ENCODE results near the gene DEXI. TPM values are rescaled to one million over a fixed set of nuclear protein-coding genes. Genes with fewer than 3 reads are reported as not detected.

DEXI gene
- total and polyA plus RNA-seq, 2 of the 13 experiments (the other 11 are each of a cell fraction or from before 2014, with no cell fraction given), result 51.5 to 70.4 TPM

DNA sequence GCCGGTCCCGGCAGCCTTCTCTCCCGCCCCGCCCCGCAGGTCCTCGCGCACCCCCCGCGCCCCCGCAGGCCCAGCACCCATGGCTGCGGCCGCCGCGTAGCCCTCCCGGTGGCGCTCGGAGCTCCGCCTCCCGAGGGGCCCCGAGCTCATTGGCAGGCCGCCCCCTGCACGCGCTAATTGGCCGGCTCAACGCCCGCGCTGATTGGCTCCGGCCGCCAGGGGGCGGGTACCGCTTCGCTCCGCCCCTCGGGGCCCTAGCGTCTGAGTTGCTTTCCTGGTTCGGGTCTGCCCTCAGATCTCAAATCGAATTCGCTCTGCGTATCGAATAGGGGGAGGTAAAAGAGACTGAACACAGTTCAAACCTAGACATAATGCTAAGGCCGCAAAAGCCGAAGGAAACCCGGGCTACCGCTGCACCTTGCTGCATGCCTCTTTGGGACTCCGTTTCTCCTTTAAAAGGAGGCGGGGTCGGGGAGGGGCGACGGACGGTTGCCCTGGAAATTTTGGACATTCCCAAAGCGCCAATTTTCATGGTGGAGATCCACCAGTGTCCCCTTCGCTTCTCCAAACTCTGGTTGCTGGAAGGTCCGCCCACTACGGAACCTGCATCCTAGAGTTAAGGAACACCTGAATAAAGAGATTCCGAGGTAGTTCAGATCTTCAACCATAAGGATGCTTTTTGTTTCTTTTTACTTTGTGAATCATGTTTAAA lies at the start of gene DEXI (continued):
- TF ChIP-seq, protein P1, sequence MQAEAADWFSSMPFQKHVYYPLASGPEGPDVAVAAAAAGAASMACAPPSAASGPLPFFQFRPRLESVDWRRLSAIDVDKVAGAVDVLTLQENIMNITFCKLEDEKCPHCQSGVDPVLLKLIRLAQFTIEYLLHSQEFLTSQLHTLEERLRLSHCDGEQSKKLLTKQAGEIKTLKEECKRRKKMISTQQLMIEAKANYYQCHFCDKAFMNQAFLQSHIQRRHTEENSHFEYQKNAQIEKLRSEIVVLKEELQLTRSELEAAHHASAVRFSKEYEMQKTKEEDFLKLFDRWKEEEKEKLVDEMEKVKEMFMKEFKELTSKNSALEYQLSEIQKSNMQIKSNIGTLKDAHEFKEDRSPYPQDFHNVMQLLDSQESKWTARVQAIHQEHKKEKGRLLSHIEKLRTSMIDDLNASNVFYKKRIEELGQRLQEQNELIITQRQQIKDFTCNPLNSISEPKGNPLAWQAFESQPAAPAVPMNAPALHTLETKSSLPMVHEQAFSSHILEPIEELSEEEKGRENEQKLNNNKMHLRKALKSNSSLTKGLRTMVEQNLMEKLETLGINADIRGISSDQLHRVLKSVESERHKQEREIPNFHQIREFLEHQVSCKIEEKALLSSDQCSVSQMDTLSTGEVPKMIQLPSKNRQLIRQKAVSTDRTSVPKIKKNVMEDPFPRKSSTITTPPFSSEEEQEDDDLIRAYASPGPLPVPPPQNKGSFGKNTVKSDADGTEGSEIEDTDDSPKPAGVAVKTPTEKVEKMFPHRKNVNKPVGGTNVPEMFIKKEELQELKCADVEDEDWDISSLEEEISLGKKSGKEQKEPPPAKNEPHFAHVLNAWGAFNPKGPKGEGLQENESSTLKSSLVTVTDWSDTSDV (CRISPR knock-in tag; IDR thresholded peaks at IDR 0.05), result no peak
- TF ChIP-seq, protein P2, sequence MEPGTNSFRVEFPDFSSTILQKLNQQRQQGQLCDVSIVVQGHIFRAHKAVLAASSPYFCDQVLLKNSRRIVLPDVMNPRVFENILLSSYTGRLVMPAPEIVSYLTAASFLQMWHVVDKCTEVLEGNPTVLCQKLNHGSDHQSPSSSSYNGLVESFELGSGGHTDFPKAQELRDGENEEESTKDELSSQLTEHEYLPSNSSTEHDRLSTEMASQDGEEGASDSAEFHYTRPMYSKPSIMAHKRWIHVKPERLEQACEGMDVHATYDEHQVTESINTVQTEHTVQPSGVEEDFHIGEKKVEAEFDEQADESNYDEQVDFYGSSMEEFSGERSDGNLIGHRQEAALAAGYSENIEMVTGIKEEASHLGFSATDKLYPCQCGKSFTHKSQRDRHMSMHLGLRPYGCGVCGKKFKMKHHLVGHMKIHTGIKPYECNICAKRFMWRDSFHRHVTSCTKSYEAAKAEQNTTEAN (CRISPR knock-in tag; conservative IDR thresholded peaks at IDR 0.05), result no peak
- TF ChIP-seq ZSCAN22 (CRISPR knock-in tag; IDR thresholded peaks at IDR 0.05), result no peak
- no peak for TF ChIP-seq ELF4 (CRISPR knock-in tag; IDR thresholded peaks at IDR 0.05; ENCODE audit: borderline replicate concordance)
- TF ChIP-seq NFRKB (IDR thresholded peaks at IDR 0.05), result no peak
- TF ChIP-seq ZBTB42 (CRISPR knock-in tag; IDR thresholded peaks at IDR 0.05), result 0 out of 2 replicates have a peak, but pooled peaks have one; percentile 53
- TF ChIP-seq ZSCAN31 (CRISPR knock-in tag; IDR thresholded peaks at IDR 0.05; ENCODE audit: low read depth), result no peak
- TF ChIP-seq KMT2B (CRISPR knock-in tag; IDR thresholded peaks at IDR 0.05), result peak; percentile 37
- TF ChIP-seq TOPORS (CRISPR knock-in tag; IDR thresholded peaks at IDR 0.05), result no peak
- TF ChIP-seq ZNF430 (CRISPR knock-in tag; IDR thresholded peaks at IDR 0.05), result no peak
- no peak for TF ChIP-seq ZNF382 (CRISPR knock-in tag; IDR thresholded peaks at IDR 0.05; ENCODE audit: borderline replicate concordance)
- TF ChIP-seq ZNF768 (CRISPR knock-in tag; IDR thresholded peaks at IDR 0.05), result no peak
- TF ChIP-seq ZNF672 (CRISPR knock-in tag; IDR thresholded peaks at IDR 0.05), result no peak
- TF ChIP-seq, protein P3, sequence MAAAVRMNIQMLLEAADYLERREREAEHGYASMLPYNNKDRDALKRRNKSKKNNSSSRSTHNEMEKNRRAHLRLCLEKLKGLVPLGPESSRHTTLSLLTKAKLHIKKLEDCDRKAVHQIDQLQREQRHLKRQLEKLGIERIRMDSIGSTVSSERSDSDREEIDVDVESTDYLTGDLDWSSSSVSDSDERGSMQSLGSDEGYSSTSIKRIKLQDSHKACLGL (CRISPR knock-in tag; IDR thresholded peaks at IDR 0.05), result peak; percentile 4; the same call in 1 of the 2 replicates
- TF ChIP-seq RXRB (CRISPR knock-in tag; IDR thresholded peaks at IDR 0.05; ENCODE audit: borderline replicate concordance), result peak; percentile 53
- TF ChIP-seq, protein P4, sequence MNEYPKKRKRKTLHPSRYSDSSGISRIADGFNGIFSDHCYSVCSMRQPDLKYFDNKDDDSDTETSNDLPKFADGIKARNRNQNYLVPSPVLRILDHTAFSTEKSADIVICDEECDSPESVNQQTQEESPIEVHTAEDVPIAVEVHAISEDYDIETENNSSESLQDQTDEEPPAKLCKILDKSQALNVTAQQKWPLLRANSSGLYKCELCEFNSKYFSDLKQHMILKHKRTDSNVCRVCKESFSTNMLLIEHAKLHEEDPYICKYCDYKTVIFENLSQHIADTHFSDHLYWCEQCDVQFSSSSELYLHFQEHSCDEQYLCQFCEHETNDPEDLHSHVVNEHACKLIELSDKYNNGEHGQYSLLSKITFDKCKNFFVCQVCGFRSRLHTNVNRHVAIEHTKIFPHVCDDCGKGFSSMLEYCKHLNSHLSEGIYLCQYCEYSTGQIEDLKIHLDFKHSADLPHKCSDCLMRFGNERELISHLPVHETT (CRISPR knock-in tag; conservative IDR thresholded peaks at IDR 0.05), result peak; percentile 94
- peak; percentile 93 for TF ChIP-seq MIXL1 (CRISPR knock-in tag; IDR thresholded peaks at IDR 0.05)
- TF ChIP-seq HMG20B (CRISPR knock-in tag; conservative IDR thresholded peaks at IDR 0.05), result no peak
- TF ChIP-seq ZNF446 (CRISPR knock-in tag; IDR thresholded peaks at IDR 0.05), result no peak
- TF ChIP-seq ZNF296 (CRISPR knock-in tag; conservative IDR thresholded peaks at IDR 0.05), result no peak
- TF ChIP-seq THYN1 (CRISPR knock-in tag; IDR thresholded peaks at IDR 0.05; ENCODE audit: borderline replicate concordance, low read depth), result no peak
- TF ChIP-seq ZNF10 (CRISPR knock-in tag; IDR thresholded peaks at IDR 0.05; ENCODE audit: borderline replicate concordance, low read depth), result no peak
- 0 out of 2 replicates have a peak, but pooled peaks have one; percentile 53 for TF ChIP-seq TP53 (CRISPR knock-in tag; conservative IDR thresholded peaks at IDR 0.05)
- TF ChIP-seq, protein P5, sequence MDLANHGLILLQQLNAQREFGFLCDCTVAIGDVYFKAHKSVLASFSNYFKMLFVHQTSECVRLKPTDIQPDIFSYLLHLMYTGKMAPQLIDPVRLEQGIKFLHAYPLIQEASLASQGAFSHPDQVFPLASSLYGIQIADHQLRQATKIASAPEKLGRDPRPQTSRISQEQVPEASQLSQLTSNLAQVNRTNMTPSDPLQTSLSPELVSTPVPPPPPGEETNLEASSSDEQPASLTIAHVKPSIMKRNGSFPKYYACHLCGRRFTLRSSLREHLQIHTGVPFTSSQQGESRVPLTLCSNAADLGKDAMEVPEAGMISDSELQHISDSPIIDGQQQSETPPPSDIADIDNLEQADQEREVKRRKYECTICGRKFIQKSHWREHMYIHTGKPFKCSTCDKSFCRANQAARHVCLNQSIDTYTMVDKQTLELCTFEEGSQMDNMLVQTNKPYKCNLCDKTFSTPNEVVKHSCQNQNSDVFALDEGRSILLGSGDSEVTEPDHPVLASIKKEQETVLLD (CRISPR knock-in tag; IDR thresholded peaks at IDR 0.05; ENCODE audit: low read depth), result peak; percentile 87
